ENCODE results near the gene C2orf81.

DNA sequence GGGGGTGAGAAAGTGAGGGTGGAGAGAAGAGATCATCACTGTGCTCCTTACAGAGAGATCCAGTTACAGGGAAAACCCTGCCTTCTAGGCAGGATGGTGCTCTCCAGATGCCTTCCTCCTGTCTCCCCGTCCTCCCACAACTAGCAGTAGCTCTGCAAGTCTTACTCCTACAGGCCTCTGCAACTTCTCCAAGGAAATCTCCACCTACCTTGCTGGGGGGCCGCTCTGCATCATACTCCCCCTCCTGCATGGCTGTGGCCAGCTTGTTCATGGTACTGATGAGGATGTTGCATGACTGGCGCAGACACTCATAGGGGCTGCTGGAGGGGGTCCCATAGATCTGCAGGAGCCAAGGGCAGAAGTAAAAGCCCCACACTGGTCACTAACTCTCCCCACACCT, 55.4 kb downstream of the C2orf81 start:
- no peak for TF ChIP-seq CHD1 (IDR thresholded peaks at IDR 0.05; ENCODE audit: low read depth, low read length)
- TF ChIP-seq, protein P1, sequence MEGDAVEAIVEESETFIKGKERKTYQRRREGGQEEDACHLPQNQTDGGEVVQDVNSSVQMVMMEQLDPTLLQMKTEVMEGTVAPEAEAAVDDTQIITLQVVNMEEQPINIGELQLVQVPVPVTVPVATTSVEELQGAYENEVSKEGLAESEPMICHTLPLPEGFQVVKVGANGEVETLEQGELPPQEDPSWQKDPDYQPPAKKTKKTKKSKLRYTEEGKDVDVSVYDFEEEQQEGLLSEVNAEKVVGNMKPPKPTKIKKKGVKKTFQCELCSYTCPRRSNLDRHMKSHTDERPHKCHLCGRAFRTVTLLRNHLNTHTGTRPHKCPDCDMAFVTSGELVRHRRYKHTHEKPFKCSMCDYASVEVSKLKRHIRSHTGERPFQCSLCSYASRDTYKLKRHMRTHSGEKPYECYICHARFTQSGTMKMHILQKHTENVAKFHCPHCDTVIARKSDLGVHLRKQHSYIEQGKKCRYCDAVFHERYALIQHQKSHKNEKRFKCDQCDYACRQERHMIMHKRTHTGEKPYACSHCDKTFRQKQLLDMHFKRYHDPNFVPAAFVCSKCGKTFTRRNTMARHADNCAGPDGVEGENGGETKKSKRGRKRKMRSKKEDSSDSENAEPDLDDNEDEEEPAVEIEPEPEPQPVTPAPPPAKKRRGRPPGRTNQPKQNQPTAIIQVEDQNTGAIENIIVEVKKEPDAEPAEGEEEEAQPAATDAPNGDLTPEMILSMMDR (conservative IDR thresholded peaks at IDR 0.05; ENCODE audit: low read depth, low read length): no peak
- no peak for TF ChIP-seq CEBPB (IDR thresholded peaks at IDR 0.05; ENCODE audit: low read depth, low read length)
- no peak for TF ChIP-seq POLR2A (IDR thresholded peaks at IDR 0.05; ENCODE audit: low read depth, low read length)
- no peak for TF ChIP-seq MAFK (IDR thresholded peaks at IDR 0.05; ENCODE audit: low read depth, low read length)
- TF ChIP-seq MAZ (IDR thresholded peaks at IDR 0.05; ENCODE audit: borderline replicate concordance, low read depth, low read length): no peak
- no peak for TF ChIP-seq BHLHE40 (IDR thresholded peaks at IDR 0.05; ENCODE audit: low read depth, low read length)
- TF ChIP-seq FOS (IDR thresholded peaks at IDR 0.05; ENCODE audit: low read depth, low read length): no peak
- TF ChIP-seq RFX5 (IDR thresholded peaks at IDR 0.05; ENCODE audit: low read depth, low read length): no peak
- TF ChIP-seq RCOR1 (IDR thresholded peaks at IDR 0.05; ENCODE audit: insufficient replicate concordance, low read length): no peak

Measured in IMR-90 (cell line).